HCEC 1CT (cell line): ENCODE results near the gene EXTL2.
A peak's percentile ranks its signal among the peaks of the same experiment; 100 is the strongest.
"Not testable (repeated sequence)": the region's sequence is repeated elsewhere in the genome, so short reads cannot be mapped to it uniquely, and the experiment has no call there.

Source experiments
- DNase-seq: peaks from one replicate; pipeline ENCODE4 v3.0.0-alpha.2; 2017

The EXTL2 gene

GRCh38 chr1:100852976-100853375 is 41.7 kb downstream of the EXTL2 start:
- DNase-seq = no peak

GRCh38 chr1:100851726-100852125 is 42.9 kb downstream of the EXTL2 start:
- no peak for DNase-seq

- DNase-seq = no peak
These were observed 47.1 kb downstream of the EXTL2 start for GRCh38 chr1:100847361-100848082.

- not testable (repeated sequence) for DNase-seq
These were observed 51.5 kb downstream of the EXTL2 start for GRCh38 chr1:100843160-100843559.

GRCh38 chr1:100835866-100836842 is 58.5 kb downstream of the EXTL2 start:
- peak; percentile 15 for DNase-seq

GRCh38 chr1:100834777-100835660 is 59.6 kb downstream of the EXTL2 start:
- DNase-seq = peak; percentile 45

- no peak for DNase-seq
These were observed 61.8 kb downstream of the EXTL2 start for GRCh38 chr1:100832694-100833428.

GRCh38 chr1:100825666-100826065 is 69.0 kb downstream of the EXTL2 start:
- DNase-seq = not testable (repeated sequence)
